HG02884 (cell line): ENCODE measurements around the gene CHCT1.
A peak's percentile ranks its signal among the peaks of the same experiment; 100 is the strongest.
"Not testable (repeated sequence)": the region's sequence is repeated elsewhere in the genome, so short reads cannot be mapped to it uniquely, and the experiment has no call there.

Source experiments
- ATAC-seq: cut with Tn5 transposase; IDR thresholded peaks from one replicate; pipeline ENCODE4 v1.9.1; 2021; ENCODE audit warnings: mild to moderate bottlenecking, moderate library complexity; ENCODE audit not compliant: unreplicated experiment

CHCT1 gene

GRCh38 chr17:60398227-60398959 lies 23.9 kb upstream of the CHCT1 start:
- ATAC-seq, result no peak

- ATAC-seq, result no peak
Measured at GRCh38 chr17:60401819-60402218, 20.5 kb upstream of the CHCT1 start.

GRCh38 chr17:60403523-60403810 lies 18.8 kb upstream of the CHCT1 start:
- ATAC-seq, result no peak

- no peak for ATAC-seq
Measured at GRCh38 chr17:60403962-60404361, 18.3 kb upstream of the CHCT1 start.

GRCh38 chr17:60406887-60407286 lies 15.4 kb upstream of the CHCT1 start:
- no peak for ATAC-seq

- ATAC-seq, result no peak
Measured at GRCh38 chr17:60410001-60410400, 12.3 kb upstream of the CHCT1 start.

GRCh38 chr17:60412701-60413100 lies 9.6 kb upstream of the CHCT1 start:
- ATAC-seq, result no peak

GRCh38 chr17:60415146-60415545 lies 7.1 kb upstream of the CHCT1 start:
- no peak for ATAC-seq

GRCh38 chr17:60416368-60416925 lies 5.8 kb upstream of the CHCT1 start:
- ATAC-seq, result no peak

- ATAC-seq, result not testable (repeated sequence)
Measured at GRCh38 chr17:60419003-60419402, 3.3 kb upstream of the CHCT1 start.

- ATAC-seq, result not testable (repeated sequence)
Measured at GRCh38 chr17:60419875-60420274, 2.4 kb upstream of the CHCT1 start.

- peak; percentile 87 for ATAC-seq
Measured at GRCh38 chr17:60421273-60422161, 772 bp upstream of the CHCT1 start.

- no peak for ATAC-seq
Measured at GRCh38 chr17:60423865-60424264, 1.6 kb downstream of the CHCT1 start.

GRCh38 chr17:60425626-60426025 lies 3.3 kb downstream of the CHCT1 start:
- ATAC-seq, result no peak

GRCh38 chr17:60426596-60426995 lies 4.3 kb downstream of the CHCT1 start:
- ATAC-seq, result no peak

- not testable (repeated sequence) for ATAC-seq
Measured at GRCh38 chr17:60428491-60428890, 6.2 kb downstream of the CHCT1 start.

GRCh38 chr17:60430561-60430960 lies 8.3 kb downstream of the CHCT1 start:
- not testable (repeated sequence) for ATAC-seq

GRCh38 chr17:60433021-60433997 lies 11.0 kb downstream of the CHCT1 start:
- not testable (repeated sequence) for ATAC-seq

GRCh38 chr17:60435244-60436167 lies 13.2 kb downstream of the CHCT1 start:
- no peak for ATAC-seq

- ATAC-seq, result no peak
Measured at GRCh38 chr17:60436676-60437075, 14.4 kb downstream of the CHCT1 start.
